ENCODE results near the gene RNF224. TPM values are rescaled to one million over a fixed set of nuclear protein-coding genes. Genes with fewer than 3 reads are reported as not detected.

RNF224 gene
- total and polyA plus RNA-seq, 10 of the 15 experiments (the other 5 are each of a cell fraction or from before 2014, with no cell fraction given): not detected

GRCh38 chr9:137273095-137273490, 45.8 kb downstream of the RNF224 start:
- no peaks in the 10 kb centered on the region for H3K9me3 ChIP-seq (replicated peaks; ENCODE audit: control insufficient read depth, insufficient read depth, low read length)
- CTCF ChIA-PET: interaction anchor here (0.9 kb wide), 1 partner anchor 11 kb away, joined by 3 read pairs; no protein-coding TSS in a partner anchor
- FAIRE-seq: no peak
- H3K36me3 ChIP-seq (ENCODE audit: control insufficient read depth in 2 of 2, insufficient read depth in 2 of 2, low read length in 1 of 2): peaks cover 6 to 7% of the 10 kb centered on the region in 2 experiments; a peak in 3 of 4 replicates
- POLR2A ChIA-PET: interaction anchor here (1.2 to 1.6 kb wide), 2 partner anchors 17 to 32 kb away, joined by 4 read pairs; partner anchors contain the start of gene TUBB4B
- H3K27ac ChIP-seq (ENCODE audit: control insufficient read depth, insufficient read depth): no peak overlapping the region
- no peak overlapping the region for H3K4me3 ChIP-seq
- no peaks in the 10 kb centered on the region for H4K20me1 ChIP-seq (ENCODE audit: control insufficient read depth, insufficient read depth)
- SMC1A ChIA-PET (ENCODE audit: uncharacterized antibody, unreplicated experiment): no interaction called here
- H3K27me3 ChIP-seq (replicated peaks in 1 of 2; ENCODE audit: control insufficient read depth in 2 of 2, insufficient read depth in 2 of 2, low read length in 1 of 2): no peaks in the 10 kb centered on the region
- DNase-seq (ENCODE audit: low read depth, low spot score): no peak
- BruUV-seq (replicated peaks): no TSS peak
- peaks cover 8% of the 10 kb centered on the region for H3K79me2 ChIP-seq (ENCODE audit: control insufficient read depth, insufficient read depth, low read length)
- no peak for ATAC-seq
- H3K4me1 ChIP-seq (ENCODE audit: control insufficient read depth, insufficient read depth, low read length): peaks cover 47% of the 10 kb centered on the region
- in situ Hi-C loops (cut with MboI): no loop called here
- intact Hi-C loops (cut with micrococcal nuclease; ENCODE audit: unreplicated experiment): no loop called here
- no peak overlapping the region for H3K9ac ChIP-seq (ENCODE audit: control insufficient read depth, insufficient read depth, low read length)
- no peak overlapping the region for H3K4me2 ChIP-seq (ENCODE audit: control insufficient read depth, insufficient read depth)
- no peak overlapping the region for H2AFZ ChIP-seq (ENCODE audit: control insufficient read depth, low read depth, low read length)
- RAD21 ChIA-PET (ENCODE audit: unreplicated experiment): no interaction called here
- WGBS (ENCODE audit: insufficient coverage, insufficient replicate concordance, low lambda C conversion rate, missing lambda C conversion rate): 96% methylated on average over 10 of the region's 13 CpGs
- TF ChIP-seq NKRF (conservative IDR thresholded peaks at IDR 0.05) (no peak), ZBTB33 (IDR thresholded peaks at IDR 0.05) (no peak), POLR2AphosphoS2 (IDR thresholded peaks at IDR 0.05; ENCODE audit: low read depth, low read length) (no peak), NBN (IDR thresholded peaks at IDR 0.05) (no peak), ZBTB4 (CRISPR knock-in tag; IDR thresholded peaks at IDR 0.05) (no peak), DPF2 (IDR thresholded peaks at IDR 0.05) (no peak), MAX (IDR thresholded peaks at IDR 0.05; ENCODE audit: low read depth, low read length) (no peak), CEBPB (IDR thresholded peaks at IDR 0.05; ENCODE audit: borderline replicate concordance in 1 of 2, low read depth in 2 of 2, low read length in 2 of 2) (no peak), BCL11A (IDR thresholded peaks at IDR 0.05; ENCODE audit: low read depth, low read length) (no peak), CUX1 (IDR thresholded peaks at IDR 0.05; ENCODE audit: insufficient replicate concordance, low read depth, low read length) (no peak), BMI1 (IDR thresholded peaks at IDR 0.05; ENCODE audit: borderline replicate concordance) (no peak), CREM (IDR thresholded peaks at IDR 0.05; ENCODE audit: low read depth) (no peak)

Data from GM12878 (cell line).